RPMI8226 (cell line): ENCODE results near the gene THAP7.
A peak's percentile ranks its signal among the peaks of the same experiment; 100 is the strongest.
"Not testable (repeated sequence)": the region's sequence is repeated elsewhere in the genome, so short reads cannot be mapped to it uniquely, and the experiment has no call there.

Experiments used
- DNase-seq: peaks from one replicate; pipeline ENCODE4 v3.0.0-alpha.2; 2015

The THAP7 gene

DNA sequence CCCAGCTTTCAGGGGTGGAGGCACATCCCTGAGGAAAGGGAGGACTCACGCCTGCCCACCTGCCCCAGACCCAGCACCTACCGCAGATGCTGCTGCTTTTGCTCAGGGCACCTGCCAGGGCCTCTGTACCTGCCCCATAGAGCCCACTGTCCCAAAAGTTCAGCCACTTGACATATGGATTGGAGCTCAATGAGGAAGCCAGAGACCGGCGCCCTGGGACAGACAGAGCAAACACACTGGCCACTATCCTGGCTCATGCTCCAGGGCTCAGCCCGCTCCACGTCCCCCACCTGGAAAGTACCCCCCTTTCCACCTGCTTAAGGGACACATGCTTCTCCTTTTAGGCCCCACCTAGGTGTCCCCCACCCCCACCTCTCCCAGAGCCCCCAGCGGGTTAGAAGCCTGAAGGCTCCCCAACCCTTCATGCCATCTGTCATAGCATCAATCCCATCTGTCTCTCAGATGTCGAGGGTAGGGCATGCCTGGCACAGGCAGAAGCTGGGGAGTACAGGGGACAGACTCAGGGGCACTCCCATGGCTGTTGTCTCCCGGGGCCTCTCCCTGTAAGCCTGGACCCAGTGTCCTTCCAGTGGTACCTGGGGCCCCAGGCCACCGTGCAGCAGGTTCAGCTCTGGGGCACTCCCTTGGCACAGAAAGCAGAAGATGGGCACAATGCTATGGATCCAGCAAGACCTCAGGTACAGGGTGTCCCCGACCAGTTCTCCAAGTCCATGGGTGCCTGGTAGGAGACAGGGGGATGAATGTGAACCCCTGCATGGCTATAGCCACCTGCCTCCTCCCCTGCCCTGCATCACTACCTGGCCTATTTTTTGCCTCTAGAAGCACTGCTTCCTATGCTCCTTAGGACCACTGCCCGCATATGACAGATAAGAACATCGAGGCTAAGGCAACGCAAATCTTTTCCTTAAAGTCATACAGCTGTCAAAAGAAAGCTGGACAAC is 10.8 kb upstream of the THAP7 start:
- no peak for DNase-seq

DNA sequence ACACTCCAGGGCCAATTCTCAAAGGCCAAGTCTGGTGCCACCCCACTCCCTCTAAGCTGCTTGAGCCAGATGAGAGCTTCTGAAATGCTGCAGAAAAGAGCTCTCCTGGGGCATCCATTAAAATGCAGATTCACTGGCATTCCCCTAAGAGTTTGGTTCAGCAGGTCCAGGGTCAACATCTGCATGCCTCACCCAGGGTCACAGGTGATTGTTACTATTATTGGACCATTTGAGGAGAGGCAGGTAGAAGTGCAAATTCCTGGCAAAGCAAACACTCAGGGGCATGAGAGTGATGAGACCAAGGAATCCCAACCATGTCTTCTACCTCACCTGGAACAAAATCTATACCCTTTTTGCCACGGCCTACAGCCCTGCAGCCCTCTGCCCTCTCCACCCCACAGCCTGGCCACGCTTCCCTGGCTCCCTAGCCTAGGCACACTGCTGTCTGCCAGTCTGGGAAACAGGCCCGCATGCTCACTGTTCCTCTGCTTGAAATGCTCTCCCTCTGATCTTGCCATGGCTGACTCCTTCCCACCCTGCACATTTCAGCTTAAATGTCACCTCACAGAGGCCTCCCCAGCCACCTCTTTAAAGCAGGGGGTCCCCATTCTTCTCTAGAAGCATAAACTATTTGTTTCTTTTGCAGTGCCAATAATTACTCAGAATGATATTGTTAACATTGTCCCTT is 8.7 kb upstream of the THAP7 start:
- no peak for DNase-seq

DNA sequence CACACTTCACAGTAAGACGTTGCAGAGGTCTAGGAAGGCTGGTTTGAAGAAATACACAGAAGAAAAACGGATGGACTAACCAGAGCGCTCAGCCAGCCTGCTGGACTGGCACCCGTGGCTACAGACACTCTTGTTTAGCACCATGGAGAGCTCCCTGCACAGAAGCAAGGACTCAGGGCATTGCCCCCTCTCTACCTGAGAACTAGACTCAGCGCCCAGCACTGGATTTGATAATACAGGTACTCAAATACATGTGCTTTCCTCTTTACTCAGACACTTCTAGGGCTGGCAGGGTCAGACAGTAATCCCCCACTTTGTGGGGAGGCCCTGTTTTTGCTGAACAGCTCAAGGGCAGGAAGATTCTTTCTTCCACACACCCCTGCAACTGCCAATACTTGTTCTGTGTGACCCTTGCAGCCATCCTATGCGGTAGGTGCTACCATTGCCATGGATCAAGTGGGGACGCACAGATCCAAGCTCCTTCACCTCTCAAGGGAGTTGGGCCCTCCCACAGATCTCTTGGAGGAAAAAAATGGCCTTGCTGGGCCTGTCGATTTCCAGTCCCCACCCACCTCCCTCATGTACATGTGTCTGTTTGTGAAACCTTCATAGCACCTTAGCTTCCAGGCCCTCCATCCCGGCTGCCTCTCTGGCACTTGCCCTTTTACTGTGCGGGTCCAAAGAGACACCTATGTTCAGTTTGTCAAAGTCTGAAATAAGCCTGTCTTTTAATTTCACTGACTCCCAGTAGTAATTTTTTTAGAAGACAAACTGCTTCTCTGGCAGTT is 7.9 kb upstream of the THAP7 start:
- DNase-seq = peak; percentile 62

DNA sequence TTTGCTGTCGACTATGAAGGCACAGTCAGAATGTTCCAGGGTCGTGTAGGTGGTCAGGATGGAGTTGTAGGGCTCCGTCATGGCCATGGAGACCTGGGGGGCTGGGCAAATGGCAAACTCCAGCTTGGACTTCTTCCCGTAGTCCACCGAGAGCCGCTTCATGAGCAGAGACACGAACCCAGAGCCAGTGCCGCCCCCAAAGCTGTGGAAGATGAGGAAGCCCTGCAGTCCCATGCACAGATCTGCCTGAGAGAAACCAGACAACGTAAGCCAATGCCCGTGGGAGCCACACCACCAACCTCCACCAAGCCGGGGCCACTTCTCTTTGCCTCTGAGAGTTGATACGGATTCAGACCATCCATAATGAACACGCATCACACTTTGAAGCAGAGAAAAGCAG is 7.3 kb upstream of the THAP7 start:
- DNase-seq = not testable (repeated sequence)

DNA sequence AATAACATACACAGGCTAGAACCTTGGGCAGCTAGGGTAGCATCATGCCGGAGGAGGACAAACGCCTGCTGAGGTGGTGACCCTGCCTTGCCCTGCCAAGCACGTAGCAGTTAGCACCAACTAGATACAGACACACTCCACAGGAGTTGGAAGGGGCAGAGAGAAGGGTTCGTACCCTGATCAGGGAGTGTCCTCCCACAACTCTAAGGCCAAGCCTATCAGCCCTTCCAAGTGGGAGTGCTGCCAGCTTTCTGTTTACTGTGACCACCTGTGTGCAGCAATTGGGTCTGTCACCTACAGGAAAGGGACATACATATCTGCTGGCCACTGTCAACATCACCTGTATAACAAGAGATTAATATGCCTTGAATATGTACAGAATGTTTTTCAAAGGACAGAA is 1.9 kb upstream of the THAP7 start:
- no peak for DNase-seq

DNA sequence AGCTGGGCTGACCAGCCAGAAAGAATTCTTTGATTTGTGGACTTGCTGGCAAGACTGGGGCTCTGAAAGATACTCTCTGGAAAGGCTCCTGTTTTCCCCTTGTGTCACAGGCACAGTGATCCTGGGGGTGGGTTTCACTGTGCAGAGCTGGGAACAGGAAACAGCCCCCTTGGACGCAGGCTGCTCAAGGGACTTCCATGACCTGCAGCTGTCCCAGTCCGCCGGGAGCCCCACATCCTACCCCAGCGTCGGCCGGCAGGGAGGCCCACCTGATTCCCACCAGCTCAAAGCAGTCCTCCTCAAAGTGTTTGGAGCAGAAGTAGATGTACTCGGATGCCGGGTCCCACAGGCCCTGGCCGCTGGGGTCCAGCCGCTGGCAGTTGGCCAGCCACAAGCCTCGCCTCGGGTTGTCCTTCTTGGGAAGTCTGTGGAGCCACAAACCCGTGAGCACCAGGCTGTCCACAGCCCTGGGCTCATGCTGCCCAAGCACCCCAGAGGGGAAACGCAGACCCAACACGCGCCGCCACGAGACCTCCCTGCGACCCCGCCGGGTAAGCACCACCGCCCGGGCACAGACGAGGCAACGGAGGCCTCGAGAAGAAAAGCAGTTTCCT is 824 bp downstream of the THAP7 start:
- DNase-seq = no peak

DNA sequence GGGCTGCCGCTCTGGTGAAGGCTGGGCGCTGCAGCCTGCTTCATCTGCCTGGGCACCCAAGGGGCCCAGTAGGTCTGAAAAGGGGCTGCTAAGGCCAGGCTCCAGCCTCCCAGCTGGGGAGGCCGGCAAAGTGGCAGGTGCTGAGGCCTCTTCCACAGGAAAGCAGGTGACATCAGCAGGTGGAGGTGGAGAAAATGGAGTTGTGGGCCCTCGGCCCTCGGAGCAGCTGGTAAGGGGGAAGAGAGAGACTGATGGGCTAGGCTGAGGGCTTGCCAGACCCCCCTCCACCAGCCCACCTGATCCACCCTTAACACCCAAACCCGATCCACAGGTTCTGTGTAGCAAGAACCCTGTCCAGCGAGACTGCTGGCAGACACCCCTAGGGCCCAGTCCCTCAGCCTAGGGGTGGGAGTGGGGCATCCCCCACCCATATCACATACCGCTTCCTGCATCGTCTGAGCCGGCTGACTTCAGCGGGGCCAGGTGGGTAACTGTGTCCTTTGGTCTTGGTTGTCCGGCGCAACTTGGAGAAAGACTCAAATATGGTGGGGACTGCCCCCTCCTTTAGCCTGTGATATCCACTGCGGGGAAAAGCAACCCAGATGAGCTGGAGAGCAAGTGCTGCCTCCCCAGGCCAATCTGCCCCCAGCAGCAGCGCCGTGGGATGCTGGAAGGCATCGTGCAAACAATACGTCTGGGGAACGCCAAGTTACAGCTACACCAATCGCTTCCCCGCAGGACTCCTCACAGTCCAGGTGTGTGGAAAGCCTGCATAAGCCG is 1.5 kb downstream of the THAP7 start:
- DNase-seq = no peak

DNA sequence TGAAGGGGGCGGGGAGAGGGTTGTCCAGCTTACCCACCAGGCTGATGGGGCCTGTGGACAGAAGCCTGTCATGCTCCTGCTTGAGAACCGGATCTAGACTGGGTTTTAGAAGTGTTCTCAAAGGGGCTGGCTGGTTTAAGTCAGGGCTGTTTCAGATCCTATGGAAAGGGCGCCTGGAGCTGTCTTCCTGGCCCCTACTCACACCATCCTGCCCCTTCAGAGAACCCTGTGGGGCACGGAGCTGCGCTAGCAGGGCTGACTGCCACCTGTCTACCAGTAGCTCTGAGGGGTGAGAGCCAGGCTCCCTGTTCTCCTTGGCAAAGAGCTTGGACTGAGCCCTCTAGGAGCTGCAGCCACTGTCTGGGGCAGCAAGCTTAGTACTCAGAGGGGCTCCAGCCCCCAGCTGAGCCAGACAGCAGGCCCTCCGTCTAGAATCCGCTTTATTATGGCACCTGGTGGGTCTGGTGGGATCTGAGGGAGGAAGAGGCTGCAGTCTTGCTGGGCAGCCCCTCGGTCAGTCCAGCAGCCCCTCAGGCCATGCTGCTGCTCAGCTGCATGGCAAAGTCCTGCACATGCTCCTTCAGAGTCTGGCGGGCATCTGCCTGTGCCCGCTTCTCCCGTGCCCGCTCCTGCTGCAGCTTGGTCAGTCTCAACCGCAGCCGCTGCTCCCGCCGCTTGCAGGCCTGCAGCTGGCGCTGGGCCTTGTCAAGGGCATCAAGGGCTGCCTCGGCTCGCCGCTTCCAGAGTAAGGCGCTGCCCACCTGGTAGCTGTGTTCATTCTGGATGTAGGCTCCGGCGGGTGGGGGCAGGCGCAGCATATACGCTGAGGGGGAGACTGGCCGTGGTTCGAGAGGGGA is 2.3 kb downstream of the THAP7 start:
- DNase-seq = no peak

DNA sequence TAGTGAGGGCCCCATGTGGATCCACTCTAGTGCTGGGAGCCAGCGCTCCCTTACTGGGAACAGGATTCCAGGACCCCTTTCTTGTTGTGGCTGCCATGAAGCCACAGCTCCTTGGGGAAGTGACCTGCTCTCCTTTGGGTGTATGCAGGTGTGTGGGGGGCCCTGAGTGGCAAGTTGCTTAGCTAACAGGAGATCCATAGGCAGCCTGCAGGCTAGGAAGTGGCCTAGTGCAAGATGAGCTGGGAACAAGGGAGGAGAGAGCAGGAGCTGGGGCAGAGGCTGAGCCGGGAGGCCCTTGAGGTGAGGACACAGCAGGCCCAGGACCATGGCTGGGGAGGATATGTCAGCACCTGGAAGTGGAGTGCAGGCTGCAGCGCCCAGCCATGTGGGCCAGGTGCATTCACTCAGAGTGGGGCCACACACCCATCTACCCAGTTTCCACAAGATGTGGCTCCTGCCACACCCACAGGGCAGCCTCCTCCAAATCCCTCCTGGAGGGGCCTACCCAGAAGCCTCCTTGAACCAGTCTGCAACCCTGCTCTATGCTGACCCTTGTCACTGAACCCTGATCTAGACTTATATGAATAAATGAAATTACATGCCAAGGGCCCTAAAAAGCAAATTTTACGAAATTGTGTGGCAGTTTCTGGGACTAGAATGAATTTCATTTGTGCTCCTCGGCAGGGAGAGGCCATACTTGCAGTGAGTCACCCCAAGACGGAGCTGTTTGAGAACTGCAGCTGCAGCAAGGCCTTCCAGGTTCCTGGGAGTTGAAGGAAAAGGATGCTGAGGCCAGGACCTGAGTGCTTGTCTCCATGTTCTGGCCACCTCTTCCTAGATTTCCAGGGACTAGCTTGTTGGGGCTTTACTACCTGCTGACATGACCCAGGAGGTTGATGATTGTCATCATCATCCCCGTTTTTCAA is 3.2 kb downstream of the THAP7 start:
- DNase-seq = no peak

DNA sequence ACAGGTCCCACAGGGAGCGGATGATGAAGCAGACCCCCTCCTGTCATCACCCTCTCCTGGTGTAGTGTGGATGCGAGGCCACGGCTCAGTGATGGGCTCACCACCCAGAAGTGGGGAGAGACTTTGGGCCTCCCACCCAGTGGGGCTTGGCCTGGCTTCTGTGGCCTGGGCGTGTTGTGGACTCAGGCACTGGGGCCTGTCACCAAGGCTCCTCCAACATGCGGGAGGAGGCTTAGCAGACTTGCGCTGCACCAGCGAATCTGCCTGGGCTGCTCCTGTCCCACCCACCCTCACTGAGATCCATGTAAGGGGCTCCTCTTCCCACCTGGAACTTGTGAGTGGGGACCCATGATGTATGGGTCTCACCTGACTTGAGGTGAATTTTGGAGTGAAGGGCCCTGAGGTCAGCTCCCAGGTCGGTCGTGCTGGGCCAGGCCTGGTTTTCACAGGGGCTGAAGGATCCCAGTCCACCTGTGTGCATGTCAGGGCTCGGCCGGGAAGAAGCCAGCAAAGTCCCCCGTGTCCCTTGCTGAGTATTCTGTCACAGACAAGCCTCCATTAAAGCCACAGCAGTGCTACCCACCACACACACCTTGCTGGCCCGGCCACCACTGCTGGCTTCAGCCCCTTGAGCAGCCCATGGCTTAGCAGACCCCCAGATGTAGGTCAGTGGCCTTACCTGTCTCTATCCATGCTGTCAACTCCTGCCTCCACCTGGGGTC is 4.2 kb downstream of the THAP7 start:
- no peak for DNase-seq

DNA sequence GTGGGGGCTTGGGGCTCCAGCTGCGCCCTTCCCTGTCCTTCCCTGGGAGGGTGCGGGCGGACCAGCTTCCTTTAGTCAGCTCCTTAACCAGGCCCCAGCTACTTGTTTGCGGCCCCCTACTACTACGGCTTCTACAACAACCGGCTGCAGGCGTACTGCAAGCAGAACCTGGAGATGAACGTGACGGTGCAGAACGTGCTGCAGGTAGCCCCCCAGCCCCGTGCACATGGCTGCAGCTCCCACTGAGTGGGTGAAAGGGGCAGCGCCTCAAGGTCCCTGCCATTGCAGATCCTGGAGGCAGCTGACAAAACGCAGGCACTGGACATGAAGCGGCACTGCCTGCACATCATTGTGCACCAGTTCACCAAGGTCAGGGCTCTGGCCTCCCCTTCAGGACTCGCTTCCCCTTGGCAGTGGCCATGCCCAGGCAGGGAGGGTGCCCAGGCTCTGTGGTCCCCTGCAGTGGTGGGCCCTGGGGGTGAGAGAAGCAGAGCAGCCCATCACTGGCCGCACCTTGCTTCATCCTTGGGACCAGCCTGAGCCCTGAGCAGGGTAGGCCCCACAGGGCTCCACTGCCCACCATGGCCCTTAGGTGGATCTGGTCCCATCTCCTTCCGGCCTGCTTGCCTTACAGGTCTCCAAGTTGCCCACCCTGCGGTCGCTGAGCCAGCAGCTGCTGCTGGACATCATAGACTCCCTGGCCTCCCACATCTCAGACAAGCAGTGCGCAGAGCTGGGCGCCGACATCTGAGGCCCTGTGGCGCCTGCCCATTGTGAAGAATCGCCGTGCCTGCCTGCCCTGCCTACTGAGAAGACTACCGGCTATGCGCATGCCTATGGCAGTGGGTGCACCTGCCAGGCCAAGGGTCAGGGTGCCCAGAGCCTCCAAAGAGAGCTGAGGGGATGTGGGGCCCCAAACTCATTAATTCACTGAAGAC is 5.1 kb downstream of the THAP7 start:
- DNase-seq = no peak

DNA sequence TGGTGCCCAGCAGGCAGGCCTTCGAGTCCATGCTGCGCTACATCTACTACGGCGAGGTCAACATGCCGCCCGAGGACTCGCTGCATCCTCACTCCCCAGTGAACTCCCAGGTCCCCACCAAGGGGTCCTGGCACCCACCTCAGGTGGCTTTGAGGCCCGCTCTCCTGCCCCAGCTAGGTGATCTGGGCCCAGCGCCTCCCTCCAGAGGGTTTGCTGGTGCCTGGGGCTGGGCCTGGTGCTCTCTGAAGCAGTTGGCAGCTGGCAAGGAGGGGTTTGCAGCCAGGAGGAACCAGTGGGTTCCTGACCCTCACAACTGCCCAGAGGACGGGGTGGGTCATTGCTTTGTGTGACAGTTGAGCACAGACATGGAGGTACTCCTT is 5.9 kb downstream of the THAP7 start:
- no peak for DNase-seq

DNA sequence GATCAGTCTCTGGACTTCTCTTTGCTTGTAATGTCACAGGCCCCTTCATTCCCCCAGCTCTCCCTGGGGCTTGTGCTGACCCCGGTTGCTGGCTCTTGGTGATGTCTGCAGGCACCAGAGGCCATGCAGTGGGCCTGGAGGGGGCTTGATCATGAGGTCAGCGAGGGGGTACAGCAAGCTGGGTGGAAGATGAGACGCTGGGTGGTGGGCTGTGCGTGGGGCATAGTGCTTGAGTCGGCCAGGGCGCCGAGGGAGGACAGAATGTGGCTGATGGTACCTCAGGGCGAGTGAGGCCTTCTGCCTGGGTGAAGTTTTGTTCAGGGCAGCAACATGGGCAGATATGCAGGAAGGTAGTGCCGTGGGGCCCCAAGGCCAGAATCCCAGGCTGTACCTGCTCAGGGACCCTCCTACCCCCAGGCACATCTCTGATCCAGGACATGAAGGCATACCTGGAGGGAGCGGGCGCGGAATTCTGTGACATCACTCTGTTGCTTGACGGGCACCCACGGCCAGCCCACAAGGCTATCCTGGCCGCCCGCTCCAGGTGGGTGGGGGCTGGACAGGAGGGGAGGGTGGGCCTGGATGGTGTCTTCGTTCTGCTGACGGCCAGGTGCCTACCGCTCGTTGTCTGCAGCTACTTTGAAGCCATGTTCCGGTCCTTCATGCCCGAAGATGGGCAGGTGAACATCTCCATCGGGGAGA is 6.4 kb downstream of the THAP7 start:
- DNase-seq = no peak

DNA sequence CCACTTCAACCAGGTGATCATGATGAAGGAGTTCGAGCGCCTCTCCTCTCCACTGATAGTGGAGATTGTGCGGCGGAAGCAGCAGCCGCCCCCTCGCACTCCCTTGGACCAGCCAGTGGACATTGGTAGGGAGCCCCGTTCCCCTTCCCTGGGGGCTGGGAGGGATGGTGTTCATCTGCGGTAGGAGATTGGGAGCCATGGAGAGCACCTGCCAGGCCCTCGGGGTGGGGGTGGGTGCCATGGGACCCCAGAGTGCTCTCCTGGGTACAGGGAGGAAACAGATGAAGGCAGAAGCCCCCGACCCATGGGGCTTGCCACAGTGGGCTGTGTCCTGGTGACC is 7.0 kb downstream of the THAP7 start:
- DNase-seq = no peak

DNA sequence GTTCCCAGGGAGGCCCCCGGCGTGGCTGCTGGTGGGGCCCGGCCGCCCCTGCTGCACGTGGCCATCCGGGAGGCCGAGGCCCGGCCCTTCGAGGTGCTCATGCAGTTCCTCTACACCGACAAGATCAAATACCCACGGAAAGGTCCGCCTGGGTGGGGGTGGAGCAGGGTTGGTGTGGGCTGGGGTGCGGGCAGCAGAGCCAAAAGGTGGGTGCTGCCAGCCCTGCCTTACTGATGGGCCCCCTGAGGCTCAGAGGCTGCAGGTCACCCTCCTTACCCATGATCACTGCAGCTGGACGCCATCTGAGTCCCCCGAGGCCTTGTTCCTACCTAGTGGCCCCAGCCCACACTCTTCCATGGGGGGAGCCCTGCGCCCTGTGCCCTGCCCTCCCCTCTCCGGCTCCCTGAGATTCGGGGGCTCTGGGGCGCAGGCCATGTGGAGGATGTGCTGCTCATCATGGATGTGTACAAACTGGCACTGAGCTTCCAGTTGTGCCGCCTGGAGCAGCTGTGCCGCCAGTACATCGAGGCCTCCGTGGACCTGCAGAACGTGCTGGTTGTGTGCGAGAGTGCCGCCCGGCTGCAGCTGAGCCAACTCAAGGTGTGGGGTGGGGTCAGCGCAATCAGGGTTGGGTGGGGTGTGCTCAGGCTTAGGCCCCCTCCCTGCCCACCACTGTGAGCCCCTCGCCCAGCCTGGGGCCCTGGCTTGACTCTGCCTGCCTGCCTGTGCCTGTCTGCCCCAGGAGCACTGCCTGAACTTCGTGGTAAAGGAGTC is 7.6 kb downstream of the THAP7 start:
- no peak for DNase-seq

DNA sequence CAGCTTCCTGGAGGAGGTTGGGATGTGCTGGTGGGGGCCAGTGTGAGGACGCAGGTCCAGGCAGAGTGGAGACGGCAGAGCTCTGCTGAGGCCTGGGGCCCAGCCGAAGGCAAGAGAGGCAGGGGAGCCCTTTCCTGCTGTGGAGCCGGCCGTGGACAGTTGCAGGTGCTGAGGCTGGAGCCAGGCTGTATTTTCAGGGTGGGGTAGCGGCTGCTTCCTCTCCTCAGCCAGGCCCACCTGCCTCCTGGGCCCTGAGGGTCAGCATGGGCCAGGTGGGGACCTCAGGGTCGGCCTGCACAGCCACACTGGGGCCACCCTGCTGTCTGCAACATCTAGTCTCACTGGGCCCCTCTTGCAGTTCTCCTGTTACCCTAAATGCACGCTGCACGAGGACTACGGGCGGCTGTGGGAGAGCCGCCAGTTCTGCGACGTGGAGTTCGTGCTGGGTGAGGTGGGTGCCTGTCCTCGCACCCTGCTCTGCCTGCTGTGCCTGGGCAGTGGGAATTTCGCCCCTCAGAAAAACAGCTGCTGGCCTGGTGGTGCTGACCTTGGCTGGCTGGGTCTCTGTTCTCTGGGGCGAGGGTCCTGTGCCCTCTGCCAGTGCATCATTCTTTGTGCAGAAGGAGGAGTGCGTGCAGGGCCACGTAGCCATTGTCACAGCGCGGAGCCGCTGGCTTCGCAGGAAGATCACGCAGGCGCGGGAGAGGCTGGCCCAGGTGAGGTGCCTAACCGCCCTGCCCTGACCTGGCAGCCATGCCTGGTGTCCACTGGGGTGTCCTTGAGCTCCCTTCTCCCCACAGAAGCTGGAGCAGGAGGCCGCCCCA is 8.4 kb downstream of the THAP7 start:
- DNase-seq = no peak
